ENCODE data around the gene RPL29.
"Not testable (repeated sequence)": the region's sequence is repeated elsewhere in the genome, so short reads cannot be mapped to it uniquely, and the experiment has no call there.

RPL29 gene

GRCh38 chr3:51995346-51996163 is at the start of gene RPL29:
Gene RPL29 (minus strand): TSS chr3:51995895. CDS start chr3:51995461, 434 bp downstream.
- DNase-seq (ENCODE audit: low spot score), result peak; percentile 92
- FAIRE-seq, result no peak

- no peak for FAIRE-seq
- DNase-seq (ENCODE audit: low spot score), result no peak
Measured at GRCh38 chr3:52044869-52045619, 49.3 kb upstream of the RPL29 start.

- no peak for FAIRE-seq
- DNase-seq (ENCODE audit: low spot score), result no peak
Measured at GRCh38 chr3:52043750-52044149, 48.1 kb upstream of the RPL29 start.

DNA sequence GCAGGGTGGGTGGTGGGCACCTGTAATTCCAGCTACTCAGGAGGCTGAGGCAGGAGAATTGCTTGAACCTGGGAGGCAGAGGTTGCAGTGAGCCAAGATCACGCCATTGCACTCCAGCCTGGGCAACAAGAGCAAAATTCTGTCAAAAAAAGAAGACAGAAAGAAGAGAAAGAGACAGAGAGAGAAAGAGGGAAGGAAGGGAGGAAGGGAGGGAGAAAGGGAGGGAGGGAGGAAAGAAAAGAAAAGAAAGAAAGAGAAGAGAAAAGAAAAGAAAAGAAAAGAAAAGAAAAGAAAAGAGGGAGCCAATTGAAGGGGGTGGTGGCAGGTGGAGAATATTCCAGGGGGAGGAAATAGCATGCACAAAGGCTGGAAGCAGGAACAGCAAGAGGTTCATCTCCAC is 47.3 kb upstream of the RPL29 start:
- not testable (repeated sequence) for DNase-seq (ENCODE audit: low spot score); FAIRE-seq

DNA sequence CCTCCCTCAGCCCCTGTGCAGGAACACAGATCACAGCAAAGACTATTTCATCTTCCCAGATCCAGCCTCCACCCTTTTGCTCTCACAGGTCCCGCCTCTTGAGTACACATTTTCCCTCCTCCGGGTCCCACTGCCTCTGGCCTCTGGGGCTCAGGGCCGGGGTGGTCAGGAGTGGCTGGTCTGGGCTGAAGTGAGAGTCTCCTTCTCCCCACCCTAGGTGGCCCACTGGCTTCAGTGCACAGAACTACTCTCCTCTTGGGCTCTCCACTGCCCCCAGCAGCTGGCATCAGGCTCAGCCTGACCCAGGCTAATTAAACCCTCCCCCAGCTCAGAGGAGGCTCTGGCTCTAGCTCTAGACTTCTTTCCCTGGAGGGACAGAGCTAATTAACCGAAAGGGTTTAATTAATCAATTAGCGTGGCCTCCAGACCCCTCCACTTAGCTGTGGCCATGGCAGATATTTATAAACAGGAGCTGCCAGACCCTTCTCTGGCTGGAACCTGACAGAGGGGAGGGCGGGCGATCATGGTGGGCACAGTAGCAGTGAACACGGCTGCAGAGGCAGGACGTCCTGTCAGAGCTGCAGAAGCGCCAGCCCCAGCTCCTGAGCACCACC is 45.5 kb upstream of the RPL29 start:
- no peak for DNase-seq (ENCODE audit: low spot score)
- FAIRE-seq, result no peak

DNA sequence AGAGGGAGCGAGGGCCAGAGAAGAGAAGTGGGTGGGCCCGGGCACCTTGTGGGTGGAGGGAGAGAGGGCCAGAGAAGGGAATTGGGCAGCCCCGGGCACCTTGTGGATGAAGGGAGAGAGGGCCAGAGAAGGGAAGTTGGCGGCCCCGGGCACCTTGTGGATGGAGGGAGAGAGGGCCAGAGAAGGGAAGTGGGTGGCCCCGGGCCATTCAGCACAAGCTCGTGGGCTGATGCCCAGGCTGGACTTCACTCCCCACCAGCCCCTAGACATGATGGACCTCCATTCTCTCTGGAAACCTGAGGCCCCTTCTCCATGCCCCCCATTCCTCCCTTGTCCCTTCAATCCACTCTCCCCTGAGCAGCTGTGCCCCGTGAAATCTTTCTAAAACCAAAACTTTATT is 44.9 kb upstream of the RPL29 start:
- DNase-seq (ENCODE audit: low spot score), result no peak
- no peak for FAIRE-seq

DNA sequence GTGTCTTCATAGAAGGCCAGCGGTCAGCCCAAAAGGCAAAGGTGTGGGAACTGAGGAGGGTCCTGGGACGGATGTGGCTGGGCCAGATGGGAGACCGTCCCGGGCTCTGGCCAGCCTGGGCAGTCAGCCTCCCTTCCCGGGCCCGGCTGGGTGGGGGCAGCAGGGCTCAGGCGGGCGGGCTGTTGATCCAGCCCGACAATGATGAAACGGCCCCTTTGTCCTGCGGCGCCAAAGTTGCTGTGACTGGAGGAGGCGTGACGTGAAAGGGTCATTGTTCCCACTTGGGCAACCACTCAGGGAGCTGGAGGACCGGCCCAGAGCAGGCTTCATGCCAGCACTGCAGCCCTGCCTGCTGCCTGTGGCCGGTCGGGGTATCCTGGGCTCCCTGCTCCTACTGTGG is 44.2 kb upstream of the RPL29 start:
- DNase-seq (ENCODE audit: low spot score), result peak; percentile 46
- FAIRE-seq, result no peak

DNA sequence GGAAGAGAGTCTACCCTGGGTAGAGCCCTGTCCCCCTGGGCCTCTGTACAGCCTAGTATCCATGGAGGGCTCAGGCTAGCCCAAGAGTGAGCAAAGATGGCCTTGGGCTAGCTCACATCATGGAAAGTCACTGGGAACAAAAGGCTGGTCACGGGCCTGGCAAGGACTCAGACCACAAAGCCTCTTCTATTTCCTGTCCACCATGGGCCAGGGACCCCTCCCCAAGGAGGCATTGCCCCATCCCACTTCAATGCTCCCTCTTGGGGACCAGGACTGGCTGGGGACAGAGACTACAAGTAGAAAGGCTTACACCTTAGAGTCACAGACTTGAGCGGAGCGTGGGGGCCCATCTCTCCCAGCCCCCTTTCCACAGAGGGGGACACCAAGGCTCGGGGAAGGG is 43.7 kb upstream of the RPL29 start:
- FAIRE-seq (no peak), DNase-seq (ENCODE audit: low spot score) (no peak)

GRCh38 chr3:52038227-52038626 is 42.5 kb upstream of the RPL29 start:
- FAIRE-seq (no peak), DNase-seq (ENCODE audit: low spot score) (no peak)

DNA sequence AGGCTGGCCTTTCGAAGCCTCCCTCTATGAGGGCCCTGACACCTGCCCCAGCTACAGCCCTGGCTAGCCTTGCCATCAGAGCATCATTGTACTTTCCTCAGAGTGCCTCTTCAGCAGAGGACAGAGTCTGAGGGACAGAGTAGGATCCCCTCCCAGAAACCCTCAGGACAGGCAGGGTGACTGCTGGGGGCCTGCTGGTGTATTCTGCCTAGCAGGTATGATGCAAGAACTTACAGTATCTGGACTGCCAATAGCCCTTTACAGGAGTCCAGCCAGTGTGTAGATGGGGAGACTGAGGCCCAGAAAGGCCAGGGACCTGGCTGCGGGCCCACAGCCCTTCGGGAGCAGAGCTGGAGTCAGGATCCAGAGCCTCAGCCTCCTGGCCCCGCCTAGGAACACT is 41.6 kb upstream of the RPL29 start:
- FAIRE-seq, result no peak
- DNase-seq (ENCODE audit: low spot score), result no peak

DNA sequence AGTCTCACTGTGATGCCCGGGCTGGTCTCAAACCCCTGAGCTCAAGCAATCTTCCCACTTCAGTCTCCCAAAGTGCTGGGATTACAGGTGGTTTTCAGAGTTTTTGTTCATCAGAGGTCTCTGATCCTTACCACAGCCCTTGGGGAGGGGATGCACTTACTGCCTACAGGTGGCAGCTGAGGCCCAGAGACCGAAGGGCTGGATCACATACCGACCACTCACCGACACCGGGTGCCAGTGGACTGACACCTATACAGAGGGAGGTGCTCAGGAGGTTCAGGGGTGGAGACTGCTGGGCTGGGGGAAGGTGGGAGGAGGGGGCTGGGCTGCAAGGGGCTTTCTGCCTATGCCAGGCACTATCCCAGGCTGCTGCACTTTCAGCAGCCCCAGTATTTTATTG is 41.1 kb upstream of the RPL29 start:
- DNase-seq (ENCODE audit: low spot score) (no peak), FAIRE-seq (no peak)

- DNase-seq (ENCODE audit: low spot score) (no peak), FAIRE-seq (no peak)
Measured at GRCh38 chr3:52036222-52036694, 40.6 kb upstream of the RPL29 start.

GRCh38 chr3:52034651-52035050 is 39.0 kb upstream of the RPL29 start:
- FAIRE-seq, result no peak
- DNase-seq (ENCODE audit: low spot score), result no peak

DNA sequence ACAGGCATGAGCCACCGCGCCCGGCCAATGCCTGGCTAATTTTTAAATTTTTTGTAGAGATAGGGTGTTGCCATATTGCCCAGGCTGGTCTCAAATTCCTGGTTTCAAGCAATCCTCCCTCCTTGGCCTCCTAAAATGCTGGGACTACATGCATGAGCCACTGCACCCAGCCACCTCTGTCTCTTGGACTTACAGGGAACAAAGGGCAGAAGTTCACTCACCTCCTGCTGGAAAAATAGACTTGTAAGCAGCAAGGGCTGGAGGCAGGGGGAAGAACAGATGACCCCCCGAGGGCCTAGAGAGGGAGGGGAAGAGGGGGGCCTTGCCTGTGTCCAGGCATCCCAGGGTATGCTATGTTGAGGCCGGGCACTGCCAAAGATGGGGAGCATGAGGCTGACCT is 38.5 kb upstream of the RPL29 start:
- no peak for FAIRE-seq

DNA sequence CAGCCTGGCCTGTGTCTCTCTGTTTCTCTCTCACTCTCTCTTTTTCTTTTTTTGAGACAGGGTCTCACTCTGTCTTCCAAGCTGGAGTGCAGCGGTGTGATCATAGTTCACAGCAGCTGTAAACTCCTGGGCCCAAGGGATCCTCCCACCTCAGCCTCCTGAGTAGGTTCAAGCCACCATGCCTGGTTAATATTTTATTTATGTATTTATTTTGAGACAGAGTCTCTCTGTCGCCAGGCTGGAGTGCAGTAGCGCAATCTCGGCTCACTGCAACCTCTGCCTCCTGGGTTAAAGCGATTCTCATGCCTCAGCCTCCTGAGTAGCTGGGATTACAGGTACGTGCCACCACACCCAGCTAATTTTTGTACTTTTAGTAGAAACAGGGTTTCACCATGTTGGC is 38.1 kb upstream of the RPL29 start:
- not testable (repeated sequence) for DNase-seq (ENCODE audit: low spot score); FAIRE-seq

More for the DNA sequence above, 38.5 kb upstream of the RPL29 start:
- DNase-seq (ENCODE audit: low spot score), result no peak

DNA sequence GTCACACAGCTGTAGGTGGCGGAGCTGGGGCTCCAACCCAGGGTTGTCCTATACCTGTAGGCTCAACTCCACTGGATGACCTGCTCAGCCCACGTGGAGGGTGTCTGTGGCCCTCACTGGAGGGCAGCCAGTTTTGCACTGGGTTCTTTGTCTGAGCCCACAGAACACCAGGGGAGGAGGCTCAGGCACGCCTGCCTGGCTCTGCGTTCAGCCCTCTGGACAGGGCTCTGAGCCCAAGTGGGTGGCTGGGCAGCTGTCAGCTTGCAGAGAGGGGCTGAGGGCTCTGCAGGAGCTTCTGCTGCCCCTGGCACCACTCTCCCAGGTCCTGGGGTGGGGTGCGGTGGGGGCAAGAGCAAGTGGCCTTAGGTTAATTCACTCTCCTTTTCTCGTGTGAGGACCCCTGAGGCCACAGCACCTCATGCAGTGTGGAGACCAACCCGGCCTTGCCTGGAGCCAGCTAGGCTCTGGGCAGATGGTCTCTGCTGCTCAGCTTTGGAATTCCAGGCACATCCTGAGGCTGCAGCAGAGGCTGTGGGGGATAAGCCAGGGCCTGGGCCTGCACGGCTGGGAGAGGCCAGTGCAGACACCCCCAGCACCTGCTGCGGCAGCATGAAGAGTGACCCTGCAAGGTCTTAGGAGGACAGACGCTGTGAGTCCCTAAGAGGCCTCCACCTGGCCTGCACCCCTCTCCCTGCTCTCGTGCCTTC is 37.2 kb upstream of the RPL29 start:
- DNase-seq (ENCODE audit: low spot score) (no peak), FAIRE-seq (no peak)

- DNase-seq (ENCODE audit: low spot score) (no peak), FAIRE-seq (no peak)
Measured at GRCh38 chr3:52031896-52032295, 36.2 kb upstream of the RPL29 start.

GRCh38 chr3:52030714-52031310 is 35.1 kb upstream of the RPL29 start:
- FAIRE-seq (no peak), DNase-seq (ENCODE audit: low spot score) (no peak)

- no peak for DNase-seq (ENCODE audit: low spot score)
- FAIRE-seq, result no peak
Measured at GRCh38 chr3:52029535-52029934, 33.8 kb upstream of the RPL29 start.

GRCh38 chr3:52029053-52029452 is 33.4 kb upstream of the RPL29 start:
- no peak for DNase-seq (ENCODE audit: low spot score)
- no peak for FAIRE-seq

- peak; percentile 81 for FAIRE-seq
Measured at GRCh38 chr3:52028572-52028971, 32.9 kb upstream of the RPL29 start.

More at GRCh38 chr3:52028572-52028971, 32.9 kb upstream of the RPL29 start:
- DNase-seq (ENCODE audit: low spot score), result no peak
